C4-2B (cell line): Measurements from ENCODE around the gene KIF13A.

Source experiments
- ZFX ChIP-seq: fragments of 450-650 bp; IDR thresholded peaks from 2 replicates; pipeline ENCODE4 v1.6.1; 2017
- TF ChIP-seq, protein P1 (sequence below): fragments of 450-650 bp; conservative IDR thresholded peaks from 2 replicates; pipeline ENCODE4 v1.5.1; 2017; ENCODE audit warnings: mild to moderate bottlenecking

DNA sequence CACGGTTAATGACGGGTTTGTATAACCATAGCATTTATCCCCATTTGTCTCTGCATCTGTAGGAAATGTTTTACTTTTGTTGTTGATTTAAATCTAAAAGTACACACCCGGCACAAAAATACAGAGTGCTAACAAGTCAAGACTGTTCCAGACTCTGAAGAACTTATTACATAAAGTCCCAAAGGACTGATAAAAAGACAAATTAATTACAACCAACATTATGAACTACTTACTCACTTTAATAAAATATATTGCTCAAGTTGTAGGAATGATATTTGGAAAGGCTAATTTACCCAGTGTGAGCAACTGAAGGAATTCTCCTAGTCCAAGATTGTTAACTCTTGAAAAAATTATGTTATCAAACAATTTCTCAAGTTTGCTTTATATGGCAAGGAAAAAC is 115.6 kb downstream of the KIF13A start:
- TF ChIP-seq, protein P1, sequence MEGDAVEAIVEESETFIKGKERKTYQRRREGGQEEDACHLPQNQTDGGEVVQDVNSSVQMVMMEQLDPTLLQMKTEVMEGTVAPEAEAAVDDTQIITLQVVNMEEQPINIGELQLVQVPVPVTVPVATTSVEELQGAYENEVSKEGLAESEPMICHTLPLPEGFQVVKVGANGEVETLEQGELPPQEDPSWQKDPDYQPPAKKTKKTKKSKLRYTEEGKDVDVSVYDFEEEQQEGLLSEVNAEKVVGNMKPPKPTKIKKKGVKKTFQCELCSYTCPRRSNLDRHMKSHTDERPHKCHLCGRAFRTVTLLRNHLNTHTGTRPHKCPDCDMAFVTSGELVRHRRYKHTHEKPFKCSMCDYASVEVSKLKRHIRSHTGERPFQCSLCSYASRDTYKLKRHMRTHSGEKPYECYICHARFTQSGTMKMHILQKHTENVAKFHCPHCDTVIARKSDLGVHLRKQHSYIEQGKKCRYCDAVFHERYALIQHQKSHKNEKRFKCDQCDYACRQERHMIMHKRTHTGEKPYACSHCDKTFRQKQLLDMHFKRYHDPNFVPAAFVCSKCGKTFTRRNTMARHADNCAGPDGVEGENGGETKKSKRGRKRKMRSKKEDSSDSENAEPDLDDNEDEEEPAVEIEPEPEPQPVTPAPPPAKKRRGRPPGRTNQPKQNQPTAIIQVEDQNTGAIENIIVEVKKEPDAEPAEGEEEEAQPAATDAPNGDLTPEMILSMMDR: no peak
- no peak for TF ChIP-seq ZFX
